OCI-LY7 (cell line): ENCODE data around the gene ZNF91. TPM values are rescaled to one million over a fixed set of nuclear protein-coding genes. Genes with fewer than 3 reads are reported as not detected.
A peak's percentile ranks its signal among the peaks of the same experiment; 100 is the strongest.

Source experiments
- BruUV-seq: library from RNA; stranded (reverse); fragments of 400-500 nt; replicated peaks from 2 replicates; lab custom pipeline; 2021; lab: Mats Ljungman, UMichigan
- CTCF ChIA-PET: fragments of 300-600 bp; sonication (Branson Sonifier 250); formaldehyde crosslinking; loops from one replicate; lab custom pipeline; 2022; ENCODE audit warnings: antibody characterized with exemption; ENCODE audit not compliant: unreplicated experiment; lab: Charles Lee
- POLR2A ChIA-PET: fragments of 300-600 bp; sonication (Branson Sonifier 250); formaldehyde crosslinking; loops from one replicate; lab custom pipeline; 2022; ENCODE audit warnings: antibody characterized with exemption; lab: Charles Lee
- DNase-seq: peaks from one replicate; pipeline ENCODE4 v3.0.0-alpha.2; 2015; ENCODE audit warnings: low spot score
- H2AFZ ChIP-seq: fragments of 200-600 bp; sonication (generic), shearing (Covaris generic); 2 replicates; pipeline ENCODE4 v1.6.1; 2014; ENCODE audit warnings: mild to moderate bottlenecking, antibody characterized with exemption, low read length, moderate library complexity
- H3K27ac ChIP-seq: fragments of 200-600 bp; sonication (generic); 2 replicates; pipeline ENCODE4 v1.5.1; 2014; ENCODE audit warnings: mixed run types, low read depth, mild to moderate bottlenecking, moderate library complexity, low read length, inconsistent platforms; ENCODE audit not compliant: poor library complexity, severe bottlenecking
- H3K36me3 ChIP-seq: fragments of 200-600 bp; sonication (generic); 2 replicates; pipeline ENCODE4 v1.6.1; 2014; ENCODE audit warnings: mild to moderate bottlenecking, antibody characterized with exemption, low read length, moderate library complexity, mixed read lengths; ENCODE audit not compliant: insufficient read depth
- H3K4me1 ChIP-seq: fragments of 200-600 bp; sonication (generic); 2 replicates; pipeline ENCODE4 v1.5.1; 2014; ENCODE audit warnings: mild to moderate bottlenecking, low read length; ENCODE audit not compliant: insufficient read depth, poor library complexity, severe bottlenecking
- H3K4me2 ChIP-seq: fragments of 200-600 bp; sonication (generic); 2 replicates; pipeline ENCODE4 v1.6.1; 2014; ENCODE audit warnings: mild to moderate bottlenecking, low read length
- H3K4me3 ChIP-seq: fragments of 200-600 bp; sonication (generic); 2 replicates; pipeline ENCODE4 v1.5.1; 2014; ENCODE audit warnings: mild to moderate bottlenecking, low read depth, low read length; ENCODE audit not compliant: poor library complexity, severe bottlenecking
- H3K79me2 ChIP-seq: fragments of 200-600 bp; sonication (generic); 2 replicates; pipeline ENCODE4 v1.6.1; 2016; ENCODE audit warnings: low read depth, mild to moderate bottlenecking, low read length, moderate library complexity, mixed read lengths; ENCODE audit not compliant: insufficient read depth
- H3K9me2 ChIP-seq: fragments of 200-600 bp; sonication (generic); 2 replicates; pipeline ENCODE4 v1.6.1; 2016; ENCODE audit warnings: mild to moderate bottlenecking, low read length, mixed read lengths; ENCODE audit not compliant: insufficient read depth
- H3K9me3 ChIP-seq: fragments of 200-600 bp; sonication (generic); 2 replicates; pipeline ENCODE4 v1.6.1; 2014; ENCODE audit warnings: mild to moderate bottlenecking, mixed run types, low read length, mixed read lengths
- H4K20me1 ChIP-seq: fragments of 200-600 bp; sonication (generic); 2 replicates; pipeline ENCODE4 v1.6.1; 2014; ENCODE audit warnings: mild to moderate bottlenecking, antibody characterized with exemption, low read length, moderate library complexity, mixed read lengths; ENCODE audit not compliant: insufficient read depth
- CTCF ChIP-seq: fragments of 200-600 bp; sonication (generic); conservative IDR thresholded peaks from 2 replicates; pipeline ENCODE4 v1.5.1; 2014; ENCODE audit warnings: mild to moderate bottlenecking, antibody characterized with exemption, low read length, moderate library complexity, mixed read lengths
- EZH2phosphoT487 ChIP-seq: fragments of 200-600 bp; sonication (generic); IDR thresholded peaks from 2 replicates; pipeline ENCODE4 v1.6.1; 2018; ENCODE audit warnings: low read depth, borderline replicate concordance, mild to moderate bottlenecking, mixed run types, antibody characterized with exemption, low read length, moderate library complexity, mixed read lengths
- intact Hi-C: fragments of 100-400 bp; cut with micrococcal nuclease; formaldehyde crosslinking; loops from one replicate; pipeline ENCODE4 v1.10.0; 2022; ENCODE audit not compliant: unreplicated experiment
- total RNA-seq, 2 experiments: library from RNA; depleted of rRNA in 1 of 2; stranded (reverse); fragments of >200 nt in 1 of 2; shearing (Covaris generic) in 1 of 2; gene quantifications; 2 replicates each; pipeline ENCODE4 v1.2.3, GENCODE V29; 2014 to 2022

ZNF91 gene
- total RNA-seq, 2 experiments from 2014 or later: 39.3 to 64.3 TPM

GRCh38 chr19:23440207-23440606 lies 44.9 kb upstream of the ZNF91 start:
- H2AFZ ChIP-seq: no peak overlapping the region
- BruUV-seq: no TSS peak
- TF ChIP-seq EZH2phosphoT487 (no peak), CTCF (no peak)
- H3K4me3 ChIP-seq: no peak overlapping the region
- no peak overlapping the region for H3K4me2 ChIP-seq
- H3K27ac ChIP-seq: no peak overlapping the region
- no peaks in the 10 kb centered on the region for H4K20me1 ChIP-seq
- peak; percentile 24 for DNase-seq
- no peaks in the 10 kb centered on the region for H3K9me3 ChIP-seq
- no peaks in the 10 kb centered on the region for H3K4me1 ChIP-seq
- H3K79me2 ChIP-seq: no peaks in the 10 kb centered on the region
- ChIA-PET POLR2A (interaction anchor here (0.7 kb wide), 1 partner anchor 112 kb away, joined by 4 read pairs; no protein-coding TSS in a partner anchor), CTCF (no interaction called here)
- intact Hi-C loops: no loop called here
- no peaks in the 10 kb centered on the region for H3K9me2 ChIP-seq
- H3K36me3 ChIP-seq: no peaks in the 10 kb centered on the region

- ChIA-PET POLR2A (interaction anchor here (0.7 kb wide), 1 partner anchor 111 kb away, joined by 4 read pairs; no protein-coding TSS in a partner anchor), CTCF (no interaction called here)
- no peaks in the 10 kb centered on the region for H3K36me3 ChIP-seq
- no peak overlapping the region for H3K4me2 ChIP-seq
- TF ChIP-seq CTCF (no peak), EZH2phosphoT487 (no peak)
- intact Hi-C loops: no loop called here
- H3K9me2 ChIP-seq: no peaks in the 10 kb centered on the region
- H3K79me2 ChIP-seq: no peaks in the 10 kb centered on the region
- H3K4me3 ChIP-seq: no peak overlapping the region
- no peaks in the 10 kb centered on the region for H4K20me1 ChIP-seq
- no peak overlapping the region for H3K27ac ChIP-seq
- no TSS peak for BruUV-seq
- DNase-seq: peak; percentile 22
- no peak overlapping the region for H2AFZ ChIP-seq
- no peaks in the 10 kb centered on the region for H3K9me3 ChIP-seq
- no peaks in the 10 kb centered on the region for H3K4me1 ChIP-seq
These were observed 44.4 kb upstream of the ZNF91 start for GRCh38 chr19:23439623-23440022.

GRCh38 chr19:23437901-23438300 lies 42.6 kb upstream of the ZNF91 start:
- BruUV-seq: no TSS peak
- no peak overlapping the region for H3K27ac ChIP-seq
- H3K9me2 ChIP-seq: no peaks in the 10 kb centered on the region
- H2AFZ ChIP-seq: no peak overlapping the region
- DNase-seq: peak; percentile 11
- ChIA-PET CTCF (no interaction called here), POLR2A (no interaction called here)
- no peak overlapping the region for H3K4me3 ChIP-seq
- no peaks in the 10 kb centered on the region for H3K79me2 ChIP-seq
- H3K9me3 ChIP-seq: no peaks in the 10 kb centered on the region
- TF ChIP-seq EZH2phosphoT487: no peak
- no peak; the same call in 1 of the 2 replicates for TF ChIP-seq CTCF
- no peaks in the 10 kb centered on the region for H3K36me3 ChIP-seq
- no peaks in the 10 kb centered on the region for H4K20me1 ChIP-seq
- H3K4me2 ChIP-seq: no peak overlapping the region
- intact Hi-C loops: loop anchor here (1.0 kb wide), 1 partner anchor 386 kb away; no protein-coding TSS in a partner anchor
- H3K4me1 ChIP-seq: no peaks in the 10 kb centered on the region
